ENCODE results near the gene SMIM24.
A peak's percentile ranks its signal among the peaks of the same experiment; 100 is the strongest.
"Not testable (repeated sequence)": the region's sequence is repeated elsewhere in the genome, so short reads cannot be mapped to it uniquely, and the experiment has no call there.

The SMIM24 gene

GRCh38 chr19:3453840-3454239 is 26.5 kb downstream of the SMIM24 start:
- H3K4me3 ChIP-seq (ENCODE audit: low read depth, low read length): no peak overlapping the region
- DNase-seq (ENCODE audit: low read depth): no peak
- no peak for TF ChIP-seq CTCF (IDR thresholded peaks at IDR 0.05; ENCODE audit: insufficient read depth, low read depth, low read length, missing control alignments)

GRCh38 chr19:3452942-3453214 is 27.4 kb downstream of the SMIM24 start:
- DNase-seq (ENCODE audit: low read depth); H3K4me3 ChIP-seq (ENCODE audit: low read depth, low read length): not testable (repeated sequence)

GRCh38 chr19:3452171-3452941 is 28.0 kb downstream of the SMIM24 start:
- no peak for TF ChIP-seq CTCF (IDR thresholded peaks at IDR 0.05; ENCODE audit: insufficient read depth, low read depth, low read length, missing control alignments)
- no peak for DNase-seq (ENCODE audit: low read depth)

GRCh38 chr19:3451451-3451866 is 28.9 kb downstream of the SMIM24 start:
- no peak overlapping the region for H3K4me3 ChIP-seq (ENCODE audit: low read depth, low read length)
- no peak for DNase-seq (ENCODE audit: low read depth)

More at GRCh38 chr19:3452171-3452941, 28.0 kb downstream of the SMIM24 start:
- no peak overlapping the region for H3K4me3 ChIP-seq (ENCODE audit: low read depth, low read length)

GRCh38 chr19:3450796-3451411 is 29.4 kb downstream of the SMIM24 start:
- TF ChIP-seq CTCF (IDR thresholded peaks at IDR 0.05; ENCODE audit: insufficient read depth, low read depth, low read length, missing control alignments): no peak
- peak; percentile 62 for DNase-seq (ENCODE audit: low read depth)
- H3K4me3 ChIP-seq (ENCODE audit: low read depth, low read length): no peak overlapping the region

More at GRCh38 chr19:3451451-3451866, 28.9 kb downstream of the SMIM24 start:
- TF ChIP-seq CTCF (IDR thresholded peaks at IDR 0.05; ENCODE audit: insufficient read depth, low read depth, low read length, missing control alignments): no peak

- DNase-seq (ENCODE audit: low read depth): no peak
These were observed 31.6 kb downstream of the SMIM24 start for GRCh38 chr19:3448616-3449334.

GRCh38 chr19:3446657-3447056 is 33.7 kb downstream of the SMIM24 start:
- not testable (repeated sequence) for H3K4me3 ChIP-seq (ENCODE audit: low read depth, low read length); DNase-seq (ENCODE audit: low read depth)

More at GRCh38 chr19:3448616-3449334, 31.6 kb downstream of the SMIM24 start:
- no peak overlapping the region for H3K4me3 ChIP-seq (ENCODE audit: low read depth, low read length)
- no peak for TF ChIP-seq CTCF (IDR thresholded peaks at IDR 0.05; ENCODE audit: insufficient read depth, low read depth, low read length, missing control alignments)

Measured in GM12865 (cell line).